OCI-LY7 (cell line): ENCODE data around the gene ZNF668. TPM values are rescaled to one million over a fixed set of nuclear protein-coding genes. Genes with fewer than 3 reads are reported as not detected.
"Not testable (repeated sequence)": the region's sequence is repeated elsewhere in the genome, so short reads cannot be mapped to it uniquely, and the experiment has no call there.

ENCODE experiments used
- BruUV-seq: library from RNA; stranded (reverse); fragments of 400-500 nt; replicated peaks from 2 replicates; lab custom pipeline; 2021; lab: Mats Ljungman, UMichigan
- CTCF ChIA-PET: fragments of 300-600 bp; sonication (Branson Sonifier 250); formaldehyde crosslinking; loops from one replicate; lab custom pipeline; 2022; ENCODE audit warnings: antibody characterized with exemption; ENCODE audit not compliant: unreplicated experiment; lab: Charles Lee
- POLR2A ChIA-PET: fragments of 300-600 bp; sonication (Branson Sonifier 250); formaldehyde crosslinking; loops from one replicate; lab custom pipeline; 2022; ENCODE audit warnings: antibody characterized with exemption; lab: Charles Lee
- DNase-seq: peaks from one replicate; pipeline ENCODE4 v3.0.0-alpha.2; 2015; ENCODE audit warnings: low spot score
- H2AFZ ChIP-seq: fragments of 200-600 bp; sonication (generic), shearing (Covaris generic); 2 replicates; pipeline ENCODE4 v1.6.1; 2014; ENCODE audit warnings: mild to moderate bottlenecking, antibody characterized with exemption, low read length, moderate library complexity
- H3K27ac ChIP-seq: fragments of 200-600 bp; sonication (generic); 2 replicates; pipeline ENCODE4 v1.5.1; 2014; ENCODE audit warnings: mixed run types, low read depth, mild to moderate bottlenecking, moderate library complexity, low read length, inconsistent platforms; ENCODE audit not compliant: poor library complexity, severe bottlenecking
- H3K36me3 ChIP-seq: fragments of 200-600 bp; sonication (generic); 2 replicates; pipeline ENCODE4 v1.6.1; 2014; ENCODE audit warnings: mild to moderate bottlenecking, antibody characterized with exemption, low read length, moderate library complexity, mixed read lengths; ENCODE audit not compliant: insufficient read depth
- H3K4me1 ChIP-seq: fragments of 200-600 bp; sonication (generic); 2 replicates; pipeline ENCODE4 v1.5.1; 2014; ENCODE audit warnings: mild to moderate bottlenecking, low read length; ENCODE audit not compliant: insufficient read depth, poor library complexity, severe bottlenecking
- H3K4me2 ChIP-seq: fragments of 200-600 bp; sonication (generic); 2 replicates; pipeline ENCODE4 v1.6.1; 2014; ENCODE audit warnings: mild to moderate bottlenecking, low read length
- H3K4me3 ChIP-seq: fragments of 200-600 bp; sonication (generic); 2 replicates; pipeline ENCODE4 v1.5.1; 2014; ENCODE audit warnings: mild to moderate bottlenecking, low read depth, low read length; ENCODE audit not compliant: poor library complexity, severe bottlenecking
- H3K79me2 ChIP-seq: fragments of 200-600 bp; sonication (generic); 2 replicates; pipeline ENCODE4 v1.6.1; 2016; ENCODE audit warnings: low read depth, mild to moderate bottlenecking, low read length, moderate library complexity, mixed read lengths; ENCODE audit not compliant: insufficient read depth
- H3K9me2 ChIP-seq: fragments of 200-600 bp; sonication (generic); 2 replicates; pipeline ENCODE4 v1.6.1; 2016; ENCODE audit warnings: mild to moderate bottlenecking, low read length, mixed read lengths; ENCODE audit not compliant: insufficient read depth
- H3K9me3 ChIP-seq: fragments of 200-600 bp; sonication (generic); 2 replicates; pipeline ENCODE4 v1.6.1; 2014; ENCODE audit warnings: mild to moderate bottlenecking, mixed run types, low read length, mixed read lengths
- H4K20me1 ChIP-seq: fragments of 200-600 bp; sonication (generic); 2 replicates; pipeline ENCODE4 v1.6.1; 2014; ENCODE audit warnings: mild to moderate bottlenecking, antibody characterized with exemption, low read length, moderate library complexity, mixed read lengths; ENCODE audit not compliant: insufficient read depth
- EZH2phosphoT487 ChIP-seq: fragments of 200-600 bp; sonication (generic); IDR thresholded peaks from 2 replicates; pipeline ENCODE4 v1.6.1; 2018; ENCODE audit warnings: low read depth, borderline replicate concordance, mild to moderate bottlenecking, mixed run types, antibody characterized with exemption, low read length, moderate library complexity, mixed read lengths
- intact Hi-C: fragments of 100-400 bp; cut with micrococcal nuclease; formaldehyde crosslinking; loops from one replicate; pipeline ENCODE4 v1.10.0; 2022; ENCODE audit not compliant: unreplicated experiment
- total RNA-seq, 2 experiments: library from RNA; depleted of rRNA in 1 of 2; stranded (reverse); fragments of >200 nt in 1 of 2; shearing (Covaris generic) in 1 of 2; gene quantifications; 2 replicates each; pipeline ENCODE4 v1.2.3, GENCODE V29; 2014 to 2022
- TF ChIP-seq, protein P1 (sequence below): fragments of 200-600 bp; sonication (generic); conservative IDR thresholded peaks from 2 replicates; pipeline ENCODE4 v1.5.1; 2014; ENCODE audit warnings: mild to moderate bottlenecking, antibody characterized with exemption, low read length, moderate library complexity, mixed read lengths

Gene ZNF668
- total RNA-seq, 2 experiments from 2014 or later, result 7.8 to 21.7 TPM

DNA sequence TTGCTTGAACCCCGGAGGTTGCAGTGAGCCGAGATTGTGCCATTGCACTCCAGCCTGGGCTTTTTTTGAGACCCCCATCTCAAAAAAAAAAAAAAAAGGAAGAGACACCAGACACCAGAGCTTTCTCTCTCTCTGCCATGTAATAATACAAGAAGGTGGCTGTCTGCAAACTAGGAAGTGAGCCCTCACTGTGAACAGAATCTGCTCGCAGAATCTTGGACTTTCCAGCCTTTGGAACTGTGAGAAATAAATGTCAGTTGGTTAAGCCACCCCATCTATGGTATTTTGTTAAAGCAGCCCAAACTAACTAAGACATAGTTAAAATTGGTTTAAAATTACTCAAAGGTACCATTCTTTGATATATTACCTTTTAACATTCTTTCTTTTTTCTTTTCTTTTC is 53.5 kb downstream of the ZNF668 start:
- Histone ChIP-seq H2AFZ (no peak overlapping the region), H3K4me1 (no peaks in the 10 kb centered on the region), H3K9me3 (no peaks in the 10 kb centered on the region), H3K9me2 (no peaks in the 10 kb centered on the region), H3K36me3 (no peaks in the 10 kb centered on the region), H3K4me2 (no peak overlapping the region), H3K27ac (no peak overlapping the region), H3K4me3 (no peak overlapping the region), H3K79me2 (no peaks in the 10 kb centered on the region), H4K20me1 (no peaks in the 10 kb centered on the region)
- POLR2A ChIA-PET, result interaction anchor here (0.7 kb wide), 1 partner anchor 435 kb away, joined by 3 read pairs; no protein-coding TSS in a partner anchor
- CTCF ChIA-PET, result no interaction called here
- no TSS peak for BruUV-seq
- intact Hi-C loops, result no loop called here
- DNase-seq, result no peak
- TF ChIP-seq, protein P1, sequence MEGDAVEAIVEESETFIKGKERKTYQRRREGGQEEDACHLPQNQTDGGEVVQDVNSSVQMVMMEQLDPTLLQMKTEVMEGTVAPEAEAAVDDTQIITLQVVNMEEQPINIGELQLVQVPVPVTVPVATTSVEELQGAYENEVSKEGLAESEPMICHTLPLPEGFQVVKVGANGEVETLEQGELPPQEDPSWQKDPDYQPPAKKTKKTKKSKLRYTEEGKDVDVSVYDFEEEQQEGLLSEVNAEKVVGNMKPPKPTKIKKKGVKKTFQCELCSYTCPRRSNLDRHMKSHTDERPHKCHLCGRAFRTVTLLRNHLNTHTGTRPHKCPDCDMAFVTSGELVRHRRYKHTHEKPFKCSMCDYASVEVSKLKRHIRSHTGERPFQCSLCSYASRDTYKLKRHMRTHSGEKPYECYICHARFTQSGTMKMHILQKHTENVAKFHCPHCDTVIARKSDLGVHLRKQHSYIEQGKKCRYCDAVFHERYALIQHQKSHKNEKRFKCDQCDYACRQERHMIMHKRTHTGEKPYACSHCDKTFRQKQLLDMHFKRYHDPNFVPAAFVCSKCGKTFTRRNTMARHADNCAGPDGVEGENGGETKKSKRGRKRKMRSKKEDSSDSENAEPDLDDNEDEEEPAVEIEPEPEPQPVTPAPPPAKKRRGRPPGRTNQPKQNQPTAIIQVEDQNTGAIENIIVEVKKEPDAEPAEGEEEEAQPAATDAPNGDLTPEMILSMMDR, result no peak
- TF ChIP-seq EZH2phosphoT487, result no peak

DNA sequence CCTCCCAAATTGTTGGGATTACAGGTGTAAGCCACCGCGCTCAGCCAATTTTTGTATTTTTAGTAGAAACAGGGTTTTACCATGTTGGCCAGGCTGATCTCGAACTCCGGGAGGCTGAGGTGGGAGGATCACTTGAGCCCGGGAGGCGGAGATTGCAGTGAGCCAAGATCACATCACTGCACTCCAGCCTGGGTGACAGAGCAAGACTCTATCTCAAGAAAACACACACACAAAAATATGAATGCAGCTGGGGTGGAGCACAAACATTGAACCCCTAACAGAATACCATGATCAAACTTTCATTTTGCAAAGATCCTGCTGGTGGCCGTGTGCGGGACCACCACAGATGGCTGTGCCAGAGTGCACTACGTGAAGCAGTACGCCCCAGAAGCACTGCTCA is 56.3 kb downstream of the ZNF668 start:
- DNase-seq, H4K20me1 ChIP-seq, BruUV-seq, CTCF ChIA-PET, H3K79me2 ChIP-seq, H2AFZ ChIP-seq, H3K27ac ChIP-seq, H3K9me3 ChIP-seq, H3K4me2 ChIP-seq, intact Hi-C loops, H3K9me2 ChIP-seq, H3K36me3 ChIP-seq, H3K4me3 ChIP-seq, H3K4me1 ChIP-seq: not testable (repeated sequence)
- POLR2A ChIA-PET, result interaction anchor here (0.7 kb wide), 1 partner anchor 73 kb away, joined by 3 read pairs; no protein-coding TSS in a partner anchor

DNA sequence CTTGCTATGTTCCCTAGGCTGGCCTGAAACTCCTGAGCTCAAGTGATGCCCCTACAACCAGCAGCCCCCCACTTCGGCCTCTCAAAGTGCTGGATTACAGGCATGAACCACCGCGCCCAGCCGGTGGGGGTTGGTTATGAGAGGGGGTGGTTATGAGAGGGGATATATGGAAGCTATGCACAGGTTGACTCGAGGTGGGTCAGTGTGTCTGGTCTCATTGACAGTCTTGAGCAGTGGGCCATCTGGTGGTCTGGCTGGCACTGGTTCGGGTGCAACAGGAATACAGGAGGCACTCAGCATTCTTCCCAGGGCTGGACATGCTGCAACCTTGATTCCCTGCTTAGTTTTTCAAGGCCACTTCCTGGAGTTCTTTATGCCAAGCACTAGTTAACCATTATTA is 58.0 kb downstream of the ZNF668 start:
- no peaks in the 10 kb centered on the region for H4K20me1 ChIP-seq
- ChIA-PET CTCF (no interaction called here), POLR2A (interaction anchor here (0.7 kb wide), 1 partner anchor 490 kb away, joined by 4 read pairs; no protein-coding TSS in a partner anchor)
- DNase-seq, result peak; percentile 19
- intact Hi-C loops, result no loop called here
- BruUV-seq, result no TSS peak
- no peaks in the 10 kb centered on the region for H3K9me3 ChIP-seq
- TF ChIP-seq EZH2phosphoT487, result no peak
- TF ChIP-seq, protein P1, result peak; percentile 41
- no peaks in the 10 kb centered on the region for H3K79me2 ChIP-seq
- H3K9me2 ChIP-seq, result no peaks in the 10 kb centered on the region
- H3K27ac ChIP-seq, result no peak overlapping the region
- H3K36me3 ChIP-seq, result no peaks in the 10 kb centered on the region
- no peak overlapping the region for H3K4me2 ChIP-seq
- no peak overlapping the region for H3K4me3 ChIP-seq
- H2AFZ ChIP-seq, result no peak overlapping the region
- H3K4me1 ChIP-seq, result no peaks in the 10 kb centered on the region

DNA sequence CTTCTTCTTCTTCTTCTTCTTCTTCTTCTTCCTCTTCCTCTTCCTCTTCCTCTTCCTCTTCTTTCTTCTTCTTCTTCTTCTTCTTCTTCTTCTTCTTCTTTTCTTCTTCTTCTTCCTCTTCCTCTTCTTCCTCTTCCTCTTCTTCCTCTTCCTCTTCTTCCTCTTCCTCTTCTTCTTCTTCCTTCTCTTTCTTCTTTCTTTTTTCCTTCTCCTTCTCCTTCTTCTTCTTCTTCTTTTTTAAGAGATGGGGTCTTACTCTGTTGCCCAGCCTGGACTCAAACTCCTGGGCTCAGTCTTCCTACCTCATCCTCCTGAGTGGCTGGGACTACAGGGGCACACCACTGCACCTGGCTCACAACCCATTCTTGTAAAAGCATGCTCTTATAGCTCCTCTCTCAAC is 60.7 kb downstream of the ZNF668 start:
- CTCF ChIA-PET, DNase-seq, H3K79me2 ChIP-seq, H3K4me1 ChIP-seq, H3K4me2 ChIP-seq, H3K36me3 ChIP-seq, H3K27ac ChIP-seq, H3K9me3 ChIP-seq, intact Hi-C loops, H3K4me3 ChIP-seq, H4K20me1 ChIP-seq, BruUV-seq, H2AFZ ChIP-seq, H3K9me2 ChIP-seq: not testable (repeated sequence)
- POLR2A ChIA-PET, result interaction anchor here (1.1 kb wide), 1 partner anchor 267 kb away, joined by 3 read pairs; no protein-coding TSS in a partner anchor

DNA sequence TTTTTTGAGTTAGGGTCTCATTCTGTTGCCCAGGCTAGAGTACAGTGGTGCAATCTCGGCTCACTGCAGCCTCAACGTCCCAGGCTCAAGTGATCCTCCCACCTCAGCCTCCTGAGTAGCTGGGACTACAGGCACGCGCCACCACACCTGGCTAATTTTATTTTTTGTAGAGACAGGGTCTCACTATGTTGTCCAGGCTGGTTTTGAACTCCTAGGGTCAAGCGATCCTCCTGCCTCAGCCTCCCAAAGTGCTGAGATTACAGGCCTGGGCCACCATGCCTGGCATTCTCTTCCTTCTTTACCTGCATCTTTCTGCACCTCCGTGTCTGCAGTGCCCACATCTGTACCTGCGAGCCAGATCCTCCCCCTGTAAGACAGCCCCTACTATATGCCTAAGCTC is 62.2 kb downstream of the ZNF668 start:
- H3K27ac ChIP-seq, POLR2A ChIA-PET, H3K36me3 ChIP-seq, H3K9me2 ChIP-seq, BruUV-seq, H3K79me2 ChIP-seq, intact Hi-C loops, H3K4me2 ChIP-seq, H3K4me1 ChIP-seq, DNase-seq, CTCF ChIA-PET, H2AFZ ChIP-seq, H4K20me1 ChIP-seq, H3K9me3 ChIP-seq, H3K4me3 ChIP-seq: not testable (repeated sequence)
